ENCODE measurements around the gene NCF2.

Gene NCF2

DNA sequence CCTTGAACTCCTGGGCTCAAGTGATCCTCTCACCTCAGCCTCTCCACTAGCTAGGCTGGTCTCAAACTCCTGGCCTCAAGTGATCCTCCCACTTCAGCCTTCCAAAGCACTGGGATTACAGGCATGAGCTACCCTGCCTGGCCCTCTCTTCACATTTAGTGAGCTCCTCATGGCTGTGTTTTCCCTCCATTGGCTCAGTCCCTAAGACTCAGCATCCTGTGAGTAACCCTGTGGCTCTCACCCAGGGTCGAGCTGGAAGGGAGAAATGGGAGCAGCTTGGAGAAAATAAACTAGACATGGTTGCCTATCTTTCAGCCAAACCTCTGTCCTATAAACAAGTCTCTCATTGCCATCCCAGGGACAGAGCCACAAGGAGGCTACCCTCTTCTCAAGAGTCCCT, 17.5 kb downstream of the NCF2 start:
- TF ChIP-seq, protein P1, sequence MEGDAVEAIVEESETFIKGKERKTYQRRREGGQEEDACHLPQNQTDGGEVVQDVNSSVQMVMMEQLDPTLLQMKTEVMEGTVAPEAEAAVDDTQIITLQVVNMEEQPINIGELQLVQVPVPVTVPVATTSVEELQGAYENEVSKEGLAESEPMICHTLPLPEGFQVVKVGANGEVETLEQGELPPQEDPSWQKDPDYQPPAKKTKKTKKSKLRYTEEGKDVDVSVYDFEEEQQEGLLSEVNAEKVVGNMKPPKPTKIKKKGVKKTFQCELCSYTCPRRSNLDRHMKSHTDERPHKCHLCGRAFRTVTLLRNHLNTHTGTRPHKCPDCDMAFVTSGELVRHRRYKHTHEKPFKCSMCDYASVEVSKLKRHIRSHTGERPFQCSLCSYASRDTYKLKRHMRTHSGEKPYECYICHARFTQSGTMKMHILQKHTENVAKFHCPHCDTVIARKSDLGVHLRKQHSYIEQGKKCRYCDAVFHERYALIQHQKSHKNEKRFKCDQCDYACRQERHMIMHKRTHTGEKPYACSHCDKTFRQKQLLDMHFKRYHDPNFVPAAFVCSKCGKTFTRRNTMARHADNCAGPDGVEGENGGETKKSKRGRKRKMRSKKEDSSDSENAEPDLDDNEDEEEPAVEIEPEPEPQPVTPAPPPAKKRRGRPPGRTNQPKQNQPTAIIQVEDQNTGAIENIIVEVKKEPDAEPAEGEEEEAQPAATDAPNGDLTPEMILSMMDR (IDR thresholded peaks at IDR 0.05; ENCODE audit: low read depth, low read length, missing control alignments), result no peak
- H3K4me3 ChIP-seq (replicated peaks; ENCODE audit: low read depth, low read length), result no peak overlapping the region
- DNase-seq (ENCODE audit: extremely low read depth, low read depth), result no peak

DNA sequence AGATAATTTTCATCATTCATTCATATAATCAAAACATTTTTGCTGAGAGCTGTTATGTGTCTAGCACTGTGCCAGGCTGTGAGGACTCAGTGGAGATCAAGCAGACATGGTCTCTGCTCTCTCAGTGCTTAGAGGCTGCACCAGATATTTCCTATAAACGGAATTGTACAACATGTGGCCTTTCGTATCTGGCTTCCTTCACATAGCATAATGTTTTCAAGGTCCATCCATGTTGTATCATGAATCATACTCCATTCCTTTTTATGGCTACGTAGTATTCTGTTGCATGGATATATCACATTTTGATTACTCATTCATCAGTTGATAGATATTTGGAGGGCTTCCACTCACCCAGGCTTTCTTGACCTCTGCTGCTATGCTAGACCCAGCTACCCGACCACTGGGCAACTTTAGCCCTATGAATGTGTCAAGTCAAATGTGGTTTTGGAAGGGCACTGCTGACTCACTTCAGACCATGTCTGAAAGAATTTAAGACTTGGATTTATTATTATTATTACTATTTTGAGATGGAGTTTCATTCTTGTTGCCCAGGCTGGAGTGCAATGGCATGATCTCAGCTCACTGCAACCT, 18.5 kb downstream of the NCF2 start:
- DNase-seq (ENCODE audit: extremely low read depth, low read depth), result no peak
- TF ChIP-seq, protein P1 (IDR thresholded peaks at IDR 0.05; ENCODE audit: low read depth, low read length, missing control alignments), result no peak
- no peak overlapping the region for H3K4me3 ChIP-seq (replicated peaks; ENCODE audit: low read depth, low read length)

- TF ChIP-seq, protein P1 (IDR thresholded peaks at IDR 0.05; ENCODE audit: low read depth, low read length, missing control alignments), result no peak
- H3K4me3 ChIP-seq (replicated peaks; ENCODE audit: low read depth, low read length), result no peak overlapping the region
Measured at GRCh38 chr1:183570451-183570850, 19.8 kb downstream of the NCF2 start.

GRCh38 chr1:183569801-183570200, 20.5 kb downstream of the NCF2 start:
- no peak for DNase-seq (ENCODE audit: extremely low read depth, low read depth)
- TF ChIP-seq, protein P1 (IDR thresholded peaks at IDR 0.05; ENCODE audit: low read depth, low read length, missing control alignments), result no peak
- no peak overlapping the region for H3K4me3 ChIP-seq (replicated peaks; ENCODE audit: low read depth, low read length)

More at GRCh38 chr1:183570451-183570850, 19.8 kb downstream of the NCF2 start:
- no peak for DNase-seq (ENCODE audit: extremely low read depth, low read depth)

DNA sequence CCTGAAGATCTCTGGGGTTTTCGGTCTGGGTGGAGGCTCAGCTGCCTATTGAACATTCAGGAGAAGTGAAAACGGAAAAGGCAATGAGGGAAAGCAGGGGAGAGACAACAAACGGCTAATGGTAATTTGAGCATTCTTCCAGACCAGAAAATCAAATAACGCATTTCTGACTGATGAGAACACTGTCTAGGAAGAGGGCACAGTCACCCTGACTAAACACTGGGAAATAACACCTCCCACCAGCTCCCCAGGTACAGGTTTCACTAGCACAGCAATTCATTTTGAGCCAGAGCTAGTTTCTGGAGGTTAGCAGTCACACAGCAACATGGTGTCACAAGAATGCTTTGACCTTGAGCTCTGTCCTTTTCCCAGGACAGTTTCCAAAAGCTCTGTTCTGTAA, 21.1 kb downstream of the NCF2 start:
- no peak overlapping the region for H3K4me3 ChIP-seq (replicated peaks; ENCODE audit: low read depth, low read length)
- no peak for DNase-seq (ENCODE audit: extremely low read depth, low read depth)
- TF ChIP-seq, protein P1 (IDR thresholded peaks at IDR 0.05; ENCODE audit: low read depth, low read length, missing control alignments), result no peak

DNA sequence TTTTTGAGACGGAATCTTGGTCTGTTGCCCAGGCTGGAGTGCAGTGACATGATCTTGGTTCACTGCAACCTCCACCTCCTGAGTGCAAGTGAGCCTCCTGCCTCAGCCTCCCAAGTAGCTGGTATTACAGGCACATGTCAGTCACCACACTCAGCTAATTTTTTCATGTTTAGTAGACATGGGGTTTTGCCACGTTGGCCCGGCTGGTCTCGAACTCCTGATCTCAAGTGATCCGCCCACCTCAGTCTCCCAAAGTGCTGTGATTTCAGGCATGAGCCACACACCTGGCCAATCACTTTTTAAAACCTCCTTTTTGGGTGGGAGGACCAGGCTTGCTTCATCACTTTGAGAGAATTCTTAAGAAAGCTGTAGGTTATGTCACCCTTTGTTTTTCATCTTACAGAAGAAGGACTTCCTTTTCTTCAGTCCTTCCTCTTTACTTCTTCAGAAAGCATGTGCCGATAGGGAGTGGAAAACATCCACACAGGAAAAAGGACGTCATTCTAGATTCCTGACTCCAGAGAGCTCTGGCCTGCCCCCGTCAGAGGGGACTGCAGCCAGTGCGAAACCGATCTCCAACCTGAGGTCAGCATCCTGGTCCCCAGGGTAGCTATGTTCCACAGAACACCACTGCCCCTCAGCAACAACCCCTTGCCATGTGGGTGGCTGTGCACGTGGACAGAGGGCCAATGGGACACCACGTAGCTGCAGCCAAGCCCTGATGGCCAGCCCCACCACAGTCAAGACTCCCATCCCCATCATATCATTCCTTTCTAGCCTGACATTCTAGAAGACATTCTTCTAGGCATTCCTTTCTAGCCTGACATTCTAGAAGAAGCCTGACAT, 21.9 kb downstream of the NCF2 start:
- TF ChIP-seq, protein P1 (IDR thresholded peaks at IDR 0.05; ENCODE audit: low read depth, low read length, missing control alignments), result no peak
- DNase-seq (ENCODE audit: extremely low read depth, low read depth), result no peak
- no peak overlapping the region for H3K4me3 ChIP-seq (replicated peaks; ENCODE audit: low read depth, low read length)
